Activated CD4-positive, alpha-beta T cell treated with anti-CD3 and anti-CD28 coated beads, Interleukin-2, amount 50 U/mL, for 1 hour (primary cell): ENCODE data around the gene EFNB3.

Experiments used
- DNase-seq: peaks from one replicate; pipeline ENCODE4 v3.0.0-alpha.2; 2020

Gene EFNB3

DNA sequence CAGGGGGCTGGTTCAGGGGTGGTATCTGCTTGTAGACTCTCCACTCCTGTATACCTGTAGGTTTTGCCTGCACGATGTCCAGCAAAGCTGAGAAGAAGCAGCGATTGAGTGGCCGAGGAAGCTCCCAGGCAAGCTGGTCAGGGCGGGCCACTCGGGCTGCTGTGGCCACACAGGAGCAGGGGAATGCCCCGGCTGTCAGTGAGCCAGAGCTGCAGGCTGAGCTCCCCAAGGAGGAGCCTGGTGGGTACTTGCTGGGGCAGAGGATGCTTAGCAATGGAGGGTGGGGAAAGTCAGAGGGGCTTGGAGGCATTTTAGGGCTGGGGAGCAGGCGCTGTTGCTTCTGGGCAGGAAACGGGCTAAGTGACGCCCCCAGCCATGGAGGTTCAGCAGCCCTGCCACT, 14.7 kb downstream of the EFNB3 start:
- DNase-seq, result no peak

DNA sequence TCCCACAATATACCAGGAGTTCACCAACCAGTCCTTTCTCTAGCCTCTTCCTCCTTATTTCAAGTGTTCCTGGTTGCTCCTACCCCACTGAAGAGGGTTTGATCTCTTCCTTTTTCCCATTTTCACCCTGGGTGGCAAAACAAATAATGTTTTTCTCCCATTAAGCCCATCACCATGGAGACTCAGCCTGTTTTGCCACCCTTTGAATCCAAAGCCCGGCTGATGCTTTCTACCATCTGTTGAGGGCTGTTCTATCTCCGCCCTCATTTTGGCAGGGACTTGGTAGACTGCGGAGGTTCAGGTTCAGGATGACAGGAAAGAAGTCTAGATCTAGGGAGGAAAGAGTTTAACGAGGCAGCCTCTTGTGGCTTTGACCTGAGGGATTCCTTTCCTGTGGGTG, 15.1 kb downstream of the EFNB3 start:
- no peak for DNase-seq

DNA sequence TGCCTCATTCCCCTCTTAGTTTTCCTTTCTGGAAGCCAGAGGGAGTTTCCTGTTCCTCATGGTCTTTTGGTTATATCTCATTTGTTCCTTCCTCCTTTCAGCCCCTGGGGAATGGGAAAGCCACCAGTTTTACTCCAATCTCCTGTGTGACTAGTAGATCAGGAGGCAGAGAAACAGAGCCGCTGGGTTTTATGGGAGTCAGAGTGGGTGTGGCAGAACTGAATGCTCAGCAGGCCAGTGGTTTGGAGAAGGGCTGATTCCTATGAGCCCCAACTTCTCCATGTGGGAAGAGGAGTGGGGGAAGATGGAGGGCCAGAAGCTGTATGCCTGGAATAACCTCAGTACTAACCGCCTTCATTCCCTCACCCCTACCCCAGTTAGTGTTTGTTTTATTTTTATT, 16.6 kb downstream of the EFNB3 start:
- no peak for DNase-seq

DNA sequence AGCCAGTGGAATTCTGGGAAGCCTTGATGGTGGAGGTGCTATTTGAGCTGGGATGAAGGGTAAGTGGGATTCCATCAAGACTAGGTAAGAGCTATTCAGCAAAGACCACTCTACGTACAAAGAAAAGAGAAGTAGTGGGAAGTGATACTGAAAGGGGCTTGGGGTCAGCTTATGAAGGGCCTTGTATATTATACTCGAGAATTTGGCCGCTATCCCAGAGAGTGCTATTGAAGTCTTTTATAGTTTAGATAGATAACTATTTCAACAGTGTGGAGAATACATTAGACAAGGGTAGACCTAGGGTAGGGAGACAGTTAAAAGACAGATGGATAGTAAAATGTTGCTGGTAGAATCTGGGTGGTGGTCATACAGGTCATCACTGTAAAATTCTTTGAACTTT, 22.9 kb downstream of the EFNB3 start:
- DNase-seq, result no peak

DNA sequence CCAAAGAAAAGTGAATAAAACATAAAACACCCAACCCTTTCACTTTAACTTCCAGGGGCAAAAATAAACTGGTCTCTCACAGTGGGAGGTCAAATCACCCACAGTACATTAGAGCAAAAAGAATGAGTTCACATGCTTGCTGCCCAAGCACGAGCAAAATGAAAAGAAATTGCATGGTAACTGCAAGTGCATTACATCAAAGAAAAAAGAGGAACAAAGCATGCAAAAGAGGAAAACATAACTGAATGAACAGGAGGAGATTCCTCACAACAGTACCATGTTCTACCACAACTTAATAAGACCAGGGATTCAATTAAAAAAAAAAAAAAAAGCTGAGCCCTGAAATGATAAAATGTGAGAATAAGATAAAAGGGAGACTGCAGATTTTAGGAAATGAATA, 24.8 kb downstream of the EFNB3 start:
- no peak for DNase-seq

DNA sequence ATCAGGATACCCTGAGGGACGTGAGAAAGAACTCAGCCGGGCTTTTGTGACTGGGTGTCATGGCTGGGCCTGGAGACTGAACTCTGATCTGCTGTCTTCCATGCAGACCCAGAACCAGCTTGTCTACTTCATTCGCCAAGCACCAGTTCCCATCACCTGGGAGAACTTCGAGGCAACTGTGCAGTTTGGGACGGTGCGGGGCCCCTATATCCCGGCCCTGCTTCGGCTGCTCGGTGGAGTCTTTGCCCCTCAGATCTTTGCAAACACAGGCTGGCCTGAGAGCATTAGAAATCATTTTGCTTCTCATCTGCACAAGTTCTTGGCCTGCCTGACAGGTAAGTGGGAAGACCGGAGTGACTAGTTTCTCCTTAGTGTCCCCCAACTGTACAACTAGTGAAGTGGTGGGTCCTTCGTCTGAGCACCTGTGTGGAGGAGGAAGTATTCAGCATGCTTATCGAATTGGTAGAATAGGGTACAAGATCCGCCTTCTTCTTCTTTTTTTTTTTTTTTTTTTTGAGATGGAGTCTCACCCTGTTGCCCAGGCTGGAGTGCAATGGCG, 28.1 kb downstream of the EFNB3 start:
- no peak for DNase-seq

DNA sequence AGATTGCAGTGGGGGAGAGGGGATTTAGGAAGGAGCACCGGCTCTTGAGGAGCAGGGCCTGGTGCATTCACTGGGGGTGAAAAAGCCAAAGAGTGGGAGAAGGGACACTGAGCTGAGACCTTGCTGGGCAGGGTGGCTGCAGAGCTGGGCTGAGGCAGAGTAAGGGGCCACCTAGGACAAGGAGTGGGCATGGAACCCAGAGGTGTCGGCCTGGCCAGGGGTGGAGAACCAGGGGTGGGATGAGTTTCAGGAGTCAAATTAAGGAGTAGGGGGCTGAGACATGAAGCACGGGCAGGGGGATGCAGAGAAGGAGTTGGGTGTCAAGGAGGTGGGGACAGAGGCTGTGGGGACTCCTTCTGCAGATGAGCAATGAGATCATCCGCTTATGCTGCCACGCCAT, 32.6 kb downstream of the EFNB3 start:
- no peak for DNase-seq

DNA sequence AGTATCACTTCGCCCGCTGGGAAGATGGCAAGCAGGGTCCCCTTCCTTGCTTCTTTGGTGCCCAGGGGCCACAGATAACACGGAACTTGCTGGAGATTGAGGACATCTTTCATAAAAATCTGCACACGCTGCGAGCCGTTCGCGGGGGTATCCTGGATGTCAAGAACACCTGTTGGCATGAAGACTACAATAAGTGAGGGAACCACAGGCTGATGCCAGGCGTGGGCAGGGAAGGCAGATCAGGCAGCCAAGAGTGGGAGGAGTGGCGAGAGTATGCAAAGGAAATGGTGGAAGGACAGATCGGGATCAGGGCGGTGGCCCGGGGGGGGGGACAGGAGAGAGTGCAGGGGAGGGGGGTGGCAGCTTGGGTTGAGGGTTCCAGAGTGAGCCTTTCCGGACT, 34.7 kb downstream of the EFNB3 start:
- no peak for DNase-seq

DNA sequence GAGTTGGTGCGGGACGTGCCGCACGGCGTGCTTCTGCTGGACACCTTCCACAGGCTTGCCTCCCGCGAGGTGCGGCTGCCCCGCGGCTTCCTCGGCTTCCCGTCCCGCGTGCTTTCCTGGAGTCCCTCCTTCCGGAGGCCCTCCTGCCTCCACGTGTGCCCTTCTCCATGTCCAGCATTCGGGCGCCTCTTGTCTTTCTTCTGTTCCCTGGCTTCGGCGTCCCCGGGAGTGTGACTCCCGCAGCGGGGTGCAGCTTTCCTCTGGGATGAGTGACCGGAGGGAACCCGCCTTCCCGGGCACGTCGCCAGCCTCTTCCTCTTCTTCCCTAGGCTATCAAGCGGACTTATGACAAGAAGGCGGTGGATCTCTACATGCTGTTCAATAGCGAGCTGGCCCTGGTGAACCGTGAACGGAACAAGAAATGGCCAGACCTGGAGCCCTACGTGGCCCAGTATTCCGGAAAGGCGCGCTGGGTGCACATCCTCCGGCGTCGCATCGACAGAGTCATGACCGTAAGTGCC, 35.5 kb downstream of the EFNB3 start:
- DNase-seq, result no peak

DNA sequence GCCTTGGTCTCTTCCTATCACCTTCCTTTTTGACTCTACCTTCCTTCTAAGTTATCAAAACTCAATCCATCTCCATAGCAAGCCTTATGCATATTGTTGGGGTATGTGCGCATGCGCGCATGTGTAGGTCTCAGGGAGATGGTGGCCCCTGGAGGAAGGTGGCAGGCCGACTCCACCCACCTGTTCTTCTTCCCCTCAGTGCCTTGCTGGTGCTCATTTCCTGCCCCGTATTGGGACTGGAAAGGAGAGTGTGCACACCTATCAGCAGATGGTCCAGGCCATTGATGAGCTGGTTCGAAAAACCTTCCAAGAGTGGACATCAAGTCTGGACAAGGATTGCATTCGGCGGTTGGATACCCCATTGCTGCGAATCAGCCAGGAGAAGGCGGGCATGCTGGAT, 37.7 kb downstream of the EFNB3 start:
- DNase-seq, result no peak

DNA sequence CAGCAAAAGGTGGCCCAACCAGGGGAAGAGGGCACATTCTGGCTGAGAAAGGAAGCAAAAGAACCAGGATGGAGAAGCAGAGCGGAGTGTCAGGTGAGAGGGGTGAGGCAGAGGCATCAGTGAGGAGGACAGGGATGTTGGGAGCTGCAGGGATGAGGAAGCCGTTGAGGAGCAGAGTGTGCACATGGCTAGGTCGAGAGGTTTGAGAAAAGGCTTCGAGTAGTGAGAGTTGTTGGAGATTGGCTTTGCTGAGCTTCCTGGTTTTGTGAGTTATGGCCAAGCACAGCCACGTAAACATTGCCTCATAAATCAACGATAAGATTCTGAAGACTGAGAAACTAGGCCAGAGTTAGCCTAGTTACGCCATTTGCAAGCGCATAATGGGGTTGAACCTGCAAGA, 39.4 kb downstream of the EFNB3 start:
- DNase-seq, result no peak

DNA sequence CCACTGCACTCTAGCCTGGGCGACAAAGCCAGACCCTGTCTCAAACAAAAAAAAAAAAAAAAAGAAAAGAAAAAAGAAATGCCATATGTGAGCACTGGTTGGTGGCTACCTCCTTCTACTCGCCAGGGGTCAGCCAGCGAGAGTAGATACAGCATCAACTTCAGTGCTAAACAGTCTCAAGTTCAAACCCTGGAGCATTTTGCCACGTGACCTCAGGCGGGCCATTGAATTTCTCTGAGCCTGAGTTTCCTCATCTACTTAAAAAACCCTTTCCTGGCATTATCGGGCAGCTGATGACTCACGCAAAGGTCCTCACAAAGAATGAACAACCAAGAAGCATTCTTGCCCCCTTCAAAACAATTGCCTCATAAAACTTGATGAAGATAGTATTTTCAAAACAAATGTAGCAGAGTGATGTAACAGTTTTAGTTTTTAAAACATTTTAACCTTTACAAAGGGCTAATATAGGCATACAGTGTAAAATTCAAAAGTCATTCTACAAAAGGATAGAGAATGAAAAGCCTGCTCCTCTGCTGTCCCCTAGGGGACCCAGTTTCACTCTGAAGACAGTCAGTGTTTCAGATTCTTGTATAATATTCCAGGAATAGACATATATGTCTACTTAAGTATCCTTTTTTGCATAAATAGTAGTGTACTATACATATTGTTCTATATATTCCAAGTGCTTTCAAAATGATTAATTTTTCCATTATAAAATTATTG, 40.9 kb downstream of the EFNB3 start:
- no peak for DNase-seq

DNA sequence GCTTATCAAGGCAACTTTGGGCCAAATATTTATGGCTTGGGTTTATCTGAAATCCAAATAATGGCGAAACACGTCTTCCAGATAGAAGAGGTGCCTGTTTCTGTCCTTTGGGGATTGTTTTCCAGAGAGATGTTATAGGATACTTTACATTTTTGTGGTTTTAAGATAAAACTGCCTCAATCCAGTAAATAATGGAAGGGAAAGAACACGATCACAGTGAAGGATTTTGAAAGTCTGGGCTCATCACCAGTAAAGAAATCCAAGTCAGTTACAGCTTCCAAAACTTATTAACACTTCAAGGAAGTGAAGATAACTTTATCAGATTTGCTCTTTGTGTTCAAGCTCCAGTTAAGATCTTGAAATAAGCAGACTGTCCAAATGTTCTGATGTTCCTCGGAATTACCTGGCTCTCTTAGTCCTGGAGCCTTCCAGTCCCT, 42.7 kb downstream of the EFNB3 start:
- DNase-seq, result no peak

DNA sequence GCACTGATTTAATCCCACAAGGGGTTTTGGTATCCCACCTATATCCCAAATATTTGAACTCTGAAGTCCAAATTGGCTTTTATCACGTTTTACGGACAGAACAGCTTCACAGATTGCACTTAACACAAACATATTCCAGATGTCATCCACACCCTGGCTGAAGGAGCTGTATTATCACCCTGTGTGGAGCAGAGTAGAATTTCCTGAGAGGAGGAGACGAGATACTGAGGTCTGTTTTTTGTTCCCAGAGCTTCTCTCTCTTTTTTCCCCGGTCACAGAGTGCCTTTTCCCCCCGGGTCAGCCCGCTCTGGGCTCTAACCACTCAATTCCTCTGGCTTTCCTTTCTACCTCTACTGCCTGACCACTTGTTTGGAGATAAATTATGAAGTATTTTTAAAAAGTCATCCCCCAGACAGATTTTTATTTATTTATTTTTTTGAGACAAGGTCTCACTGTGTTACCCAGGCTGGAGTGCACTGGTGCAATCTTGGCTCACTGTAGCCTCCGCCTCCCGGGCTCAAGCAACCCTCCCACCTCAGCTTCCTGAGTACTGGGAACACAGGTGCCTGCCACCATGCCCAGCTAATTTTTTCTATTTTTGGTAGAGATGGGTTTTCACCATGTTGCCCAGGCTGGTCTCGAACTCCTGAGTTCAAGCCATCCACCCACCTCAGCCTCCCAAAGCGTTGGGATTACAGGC, 43.2 kb downstream of the EFNB3 start:
- DNase-seq, result no peak

DNA sequence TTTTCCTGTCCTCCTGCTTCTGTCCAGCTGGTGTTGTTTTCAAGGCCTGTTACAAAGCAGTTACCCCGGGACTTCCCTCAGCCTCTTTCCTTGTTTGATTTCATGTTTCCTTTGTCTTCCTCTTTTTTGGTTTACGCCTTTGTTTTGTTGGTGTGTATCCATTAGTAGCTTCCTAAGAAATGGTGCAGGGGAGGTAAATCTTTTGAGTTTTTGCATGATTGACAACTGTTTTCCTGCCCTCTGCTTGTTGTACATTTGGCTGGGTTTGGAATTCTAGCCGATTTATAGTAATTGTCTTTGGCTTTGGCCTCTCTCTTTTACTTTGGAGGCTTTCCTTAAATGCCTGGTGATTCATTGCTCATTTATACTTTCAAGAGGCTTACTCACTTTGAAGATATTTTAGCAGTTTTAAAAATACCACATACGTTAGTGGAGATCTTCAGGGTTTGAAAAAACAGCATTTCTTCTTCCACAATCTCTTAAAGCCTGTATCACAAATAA, 45.4 kb downstream of the EFNB3 start:
- no peak for DNase-seq

DNA sequence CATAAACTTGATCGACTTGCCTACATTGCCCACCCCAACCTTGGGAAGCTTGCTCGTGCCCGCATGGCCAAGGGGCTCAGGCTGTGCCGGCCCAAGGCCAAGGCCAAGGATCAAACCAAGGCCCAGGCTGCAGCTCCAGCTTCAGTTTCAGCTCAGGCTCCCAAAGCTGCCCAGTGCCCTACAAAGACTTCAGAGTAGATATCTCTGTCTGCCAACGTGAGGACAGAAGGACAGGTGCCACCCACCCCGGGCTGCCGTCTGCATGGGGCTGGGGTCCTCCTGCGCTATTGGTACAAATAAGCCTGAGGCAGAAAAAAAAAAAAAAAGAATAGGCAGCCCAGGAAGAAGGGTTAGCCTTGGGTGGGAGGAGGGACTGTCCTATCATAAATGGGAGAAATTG, 49.7 kb downstream of the EFNB3 start:
- DNase-seq, result no peak

DNA sequence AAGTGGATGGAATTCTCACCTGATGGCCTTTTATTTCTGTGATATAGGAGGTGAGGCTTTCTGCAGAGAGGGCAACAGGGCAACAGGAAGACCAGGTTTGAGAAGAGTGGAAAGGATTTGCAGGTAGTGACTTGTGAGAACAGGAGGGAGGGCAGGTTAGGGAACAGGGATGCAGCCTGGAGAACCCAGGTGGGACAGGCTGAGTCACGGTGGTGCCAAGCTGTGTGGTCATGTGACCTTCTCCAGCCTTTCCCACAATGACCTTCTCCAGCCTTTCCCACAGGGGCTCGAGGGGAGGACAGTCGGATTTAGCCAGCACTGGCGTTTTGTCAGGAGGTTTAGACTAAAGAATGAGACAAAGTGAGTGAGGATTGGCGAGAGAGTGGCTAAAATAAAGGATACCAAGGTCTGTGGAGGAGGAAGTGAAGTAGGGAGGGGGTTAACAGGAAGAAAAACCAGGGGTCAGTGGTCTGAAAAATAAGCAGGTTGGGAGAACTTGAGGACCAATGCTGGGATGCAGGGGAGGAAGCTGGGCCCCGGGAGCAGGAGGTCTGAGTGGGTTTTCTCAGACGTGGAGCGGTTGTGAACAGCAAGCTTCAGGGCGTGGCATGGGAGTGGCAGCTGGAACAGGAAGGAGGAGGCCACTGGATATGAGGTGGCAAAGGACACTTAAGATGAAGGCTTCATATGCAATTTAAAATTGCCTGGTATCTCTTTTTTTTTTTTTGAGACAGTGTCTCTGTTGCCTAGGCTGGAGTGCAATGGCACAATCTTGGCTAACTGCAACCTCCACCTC, 50.3 kb downstream of the EFNB3 start:
- DNase-seq, result no peak

DNA sequence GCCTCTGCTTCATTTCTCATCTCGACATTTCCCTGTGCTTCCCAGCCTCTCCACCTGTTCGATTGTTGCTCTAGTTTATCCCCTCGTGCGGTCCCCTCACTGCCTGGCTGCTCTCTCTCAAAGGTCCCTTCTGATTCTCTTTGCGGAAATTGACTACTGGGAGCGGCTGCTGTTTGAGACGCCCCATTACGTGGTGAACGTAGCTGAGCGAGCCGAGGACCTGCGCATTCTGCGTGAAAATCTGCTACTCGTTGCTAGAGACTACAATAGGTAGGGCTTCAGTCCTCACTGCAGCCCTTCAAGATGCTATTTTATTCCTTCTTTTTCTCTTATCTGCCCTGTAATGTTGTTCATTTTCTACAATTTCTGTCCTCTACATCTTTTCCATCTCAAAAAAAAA, 52.0 kb downstream of the EFNB3 start:
- DNase-seq, result no peak
